ENCODE results near the gene PIGU. TPM values are rescaled to one million over a fixed set of nuclear protein-coding genes. Genes with fewer than 3 reads are reported as not detected.

The PIGU gene
- total and polyA plus RNA-seq, 2 of the 13 experiments (the other 11 are each of a cell fraction or from before 2014, with no cell fraction given), result 45.5 to 231 TPM

- TF ChIP-seq ZNF142 (CRISPR knock-in tag; IDR thresholded peaks at IDR 0.05), result no peak
- no peak; the same call in 1 of the 2 replicates for TF ChIP-seq ZNF570 (CRISPR knock-in tag; IDR thresholded peaks at IDR 0.05; ENCODE audit: borderline replicate concordance)
- peak; percentile 86 for TF ChIP-seq HIVEP1 (CRISPR knock-in tag; IDR thresholded peaks at IDR 0.05)
- no peak for TF ChIP-seq NFE2L1 (CRISPR knock-in tag; IDR thresholded peaks at IDR 0.05; ENCODE audit: borderline replicate concordance)
- TF ChIP-seq ZNF224 (CRISPR knock-in tag; IDR thresholded peaks at IDR 0.05), result no peak
- TF ChIP-seq MIXL1 (CRISPR knock-in tag; IDR thresholded peaks at IDR 0.05), result peak; percentile 86; the same call in 1 of the 2 replicates
- TF ChIP-seq ZNF33A (CRISPR knock-in tag; IDR thresholded peaks at IDR 0.05; ENCODE audit: borderline replicate concordance), result 0 out of 2 replicates have a peak, but pooled peaks have one; percentile 61
- 0 out of 2 replicates have a peak, but pooled peaks have one; percentile 42 for TF ChIP-seq ZNF776 (CRISPR knock-in tag; IDR thresholded peaks at IDR 0.05)
- no peak; the same call in none of the 2 replicates for TF ChIP-seq ARHGAP35 (CRISPR knock-in tag; IDR thresholded peaks at IDR 0.05; ENCODE audit: borderline replicate concordance)
- peak; percentile 60; the same call in 1 of the 2 replicates for TF ChIP-seq ZNF652 (CRISPR knock-in tag; IDR thresholded peaks at IDR 0.05; ENCODE audit: borderline replicate concordance, low read depth)
- peak; percentile 82; the same call in 1 of the 2 replicates for TF ChIP-seq ZHX2 (IDR thresholded peaks at IDR 0.05; ENCODE audit: low read depth)
- 0 out of 2 replicates have a peak, but pooled peaks have one; percentile 12 for TF ChIP-seq ZHX2 (CRISPR knock-in tag; IDR thresholded peaks at IDR 0.05; ENCODE audit: borderline replicate concordance)
- peak; percentile 69; the same call in 1 of the 2 replicates for TF ChIP-seq RNF2 (conservative IDR thresholded peaks at IDR 0.05; ENCODE audit: low read depth)
- no peak for TF ChIP-seq IKZF1 (IDR thresholded peaks at IDR 0.05)
- no peak for TF ChIP-seq PRMT3 (CRISPR knock-in tag; IDR thresholded peaks at IDR 0.05; ENCODE audit: borderline replicate concordance, low read depth)
- no peak for TF ChIP-seq ZNF44 (CRISPR knock-in tag; IDR thresholded peaks at IDR 0.05)
- TF ChIP-seq NFRKB (IDR thresholded peaks at IDR 0.05), result no peak
Observed at GRCh38 chr20:34525709-34526416, 151.0 kb downstream of the PIGU start (continued).
